ENCODE data around the gene ZNF175.

GRCh38 chr19:51576850-51577249, 5.8 kb downstream of the ZNF175 start:
- TF ChIP-seq SUZ12 (IDR thresholded peaks at IDR 0.05; ENCODE audit: extremely low read depth, insufficient read depth, insufficient read length) (no peak), ZNF274 (IDR thresholded peaks at IDR 0.05; ENCODE audit: low read depth, low read length) (no peak)

Measured in NT2/D1 (cell line).